RCC 7860 (cell line): Measurements from ENCODE around the gene VSNL1.

Source experiments
- DNase-seq: peaks from one replicate; pipeline ENCODE4 v3.0.0-alpha.2; 2015; ENCODE audit warnings: low spot score
- FAIRE-seq: peaks from 2 replicates; lab custom pipeline; 2012; peaks lifted over from hg19 to GRCh38; lab: Jason Lieb, UNC

VSNL1 gene

GRCh38 chr2:17540093-17540812, at the start of gene VSNL1:
Gene VSNL1, plus strand, starts transcription at chr2:17540696. Its CDS starts 51,379 bp downstream, at chr2:17592075.
- DNase-seq: no peak
- FAIRE-seq: no peak

- no peak for FAIRE-seq
- DNase-seq: no peak
Measured at GRCh38 chr2:17495590-17495989, 44.9 kb upstream of the VSNL1 start.

- no peak for DNase-seq
- no peak for FAIRE-seq
Measured at GRCh38 chr2:17497718-17498117, 42.8 kb upstream of the VSNL1 start.

GRCh38 chr2:17506736-17507616, 33.5 kb upstream of the VSNL1 start:
- DNase-seq (no peak), FAIRE-seq (no peak)

- no peak for DNase-seq
- FAIRE-seq: no peak
Measured at GRCh38 chr2:17515652-17516051, 24.8 kb upstream of the VSNL1 start.

- DNase-seq (no peak), FAIRE-seq (no peak)
Measured at GRCh38 chr2:17517481-17518211, 22.9 kb upstream of the VSNL1 start.

GRCh38 chr2:17518212-17519154, 22.0 kb upstream of the VSNL1 start, which contains the start of gene RAD51AP2:
Gene RAD51AP2, minus strand, starts transcription at chr2:17518440. Its CDS starts 25 bp downstream, at chr2:17518415.
- DNase-seq: no peak
- FAIRE-seq: no peak

- DNase-seq: no peak
- no peak for FAIRE-seq
Measured at GRCh38 chr2:17519486-17519885, 21.0 kb upstream of the VSNL1 start.

- FAIRE-seq (no peak), DNase-seq (no peak)
Measured at GRCh38 chr2:17520761-17521160, 19.7 kb upstream of the VSNL1 start.

GRCh38 chr2:17521621-17522020, 18.9 kb upstream of the VSNL1 start:
- FAIRE-seq (no peak), DNase-seq (no peak)

GRCh38 chr2:17522303-17522702, 18.2 kb upstream of the VSNL1 start:
- FAIRE-seq (no peak), DNase-seq (no peak)

GRCh38 chr2:17529771-17530170, 10.7 kb upstream of the VSNL1 start:
- DNase-seq: no peak
- FAIRE-seq: no peak

GRCh38 chr2:17533546-17533945, 7.0 kb upstream of the VSNL1 start:
- no peak for DNase-seq
- no peak for FAIRE-seq

- DNase-seq (no peak), FAIRE-seq (no peak)
Measured at GRCh38 chr2:17536416-17536815, 4.1 kb upstream of the VSNL1 start.

GRCh38 chr2:17538022-17538843, 2.3 kb upstream of the VSNL1 start:
- FAIRE-seq: no peak
- DNase-seq: no peak

GRCh38 chr2:17538844-17539554, 1.5 kb upstream of the VSNL1 start:
- FAIRE-seq: no peak
- DNase-seq: no peak

GRCh38 chr2:17539611-17540092, 844 bp upstream of the VSNL1 start:
- FAIRE-seq (no peak), DNase-seq (no peak)

- FAIRE-seq (no peak), DNase-seq (no peak)
Measured at GRCh38 chr2:17540813-17541530, 476 bp downstream of the VSNL1 start.
